Endothelial cell of umbilical vein (primary cell): ENCODE measurements around the gene GPRC5D. TPM values are rescaled to one million over a fixed set of nuclear protein-coding genes. Genes with fewer than 3 reads are reported as not detected.

ENCODE experiments used
- BruUV-seq: library from RNA; stranded (reverse); fragments of 400-500 nt; replicated peaks from 2 replicates; lab custom pipeline; 2021; lab: Mats Ljungman, UMichigan
- CTCF ChIA-PET: fragments of 300-600, 350-600 bp; sonication (Branson Sonifier 250); formaldehyde crosslinking; loops from one replicate; lab custom pipeline; 2021; ENCODE audit warnings: antibody characterized with exemption, inconsistent platforms; lab: Charles Lee
- POLR2A ChIA-PET: fragments of 300-600, 350-600 bp; sonication (Branson Sonifier 250); formaldehyde crosslinking; loops from one replicate; lab custom pipeline; 2021; ENCODE audit warnings: antibody characterized with exemption, inconsistent platforms; lab: Charles Lee
- DNase-seq: peaks from one replicate; pipeline ENCODE4 v3.0.0-alpha.2; 2011; ENCODE audit warnings: low read depth, low spot score
- FAIRE-seq: peaks from 2 replicates; lab custom pipeline; 2011; peaks lifted over from hg19 to GRCh38; lab: Jason Lieb, UNC
- H2AFZ ChIP-seq: 2 replicates; pipeline ENCODE4 v1.6.0; 2012; ENCODE audit warnings: low read depth, low read length, control low read depth, inconsistent platforms
- H3K27ac ChIP-seq: 2 replicates; pipeline ENCODE4 v1.5.1; 2011; ENCODE audit warnings: low read depth, mild to moderate bottlenecking, control low read depth, low read length, moderate library complexity; ENCODE audit not compliant: insufficient read depth
- H3K27me3 ChIP-seq, 2 experiments: 2 replicates each; pipeline versions ENCODE4 v1.6.0 to v1.6.1; 2011; ENCODE audit warnings: low read length in 2 of 2, mixed read lengths in 1 of 2; ENCODE audit not compliant: control insufficient read depth in 2 of 2, insufficient read depth in 2 of 2
- H3K36me3 ChIP-seq, 2 experiments: 2 replicates in 1 of 2; 3 replicates in 1 of 2; pipeline ENCODE4 v1.5.1; 2011; ENCODE audit warnings: low read length in 2 of 2, mild to moderate bottlenecking in 1 of 2, moderate library complexity in 1 of 2; ENCODE audit not compliant: control insufficient read depth in 2 of 2, insufficient read depth in 2 of 2; ENCODE audit errors: extremely low read depth in 1 of 2
- H3K4me1 ChIP-seq: 3 replicates; pipeline ENCODE4 v1.5.1; 2011; ENCODE audit warnings: mild to moderate bottlenecking, low read length; ENCODE audit not compliant: control insufficient read depth, insufficient read depth; ENCODE audit errors: extremely low read depth
- H3K4me2 ChIP-seq: 2 replicates; pipeline ENCODE4 v1.6.1; 2011; ENCODE audit warnings: low read length, control low read depth, mixed read lengths; ENCODE audit not compliant: insufficient read depth
- H3K4me3 ChIP-seq, 3 experiments: fragments of 200-600 bp in 1 of 3; sonication (generic), shearing (Covaris generic) in 1 of 3; replicated peaks in 1 of 3; 2 replicates each; pipeline ENCODE4 v1.5.1; 2011 to 2016; ENCODE audit warnings: control low read depth in 3 of 3, low read length in 3 of 3, mild to moderate bottlenecking in 2 of 3, inconsistent platforms in 1 of 3, low read depth in 1 of 3, moderate library complexity in 1 of 3; ENCODE audit not compliant: insufficient read depth in 1 of 3
- H3K79me2 ChIP-seq: 2 replicates; pipeline ENCODE4 v1.6.0; 2012; ENCODE audit warnings: low read length, inconsistent platforms; ENCODE audit not compliant: control insufficient read depth, insufficient read depth
- H3K9ac ChIP-seq: replicated peaks from 2 replicates; pipeline ENCODE3; 2011; ENCODE audit warnings: low read length, control low read depth; ENCODE audit not compliant: insufficient read depth; ENCODE audit errors: extremely low read depth
- H3K9me1 ChIP-seq: replicated peaks from 3 replicates; pipeline ENCODE4 v1.6.0; 2011; ENCODE audit warnings: mild to moderate bottlenecking, low read length; ENCODE audit not compliant: control insufficient read depth, insufficient read depth; ENCODE audit errors: extremely low read depth
- H3K9me3 ChIP-seq: replicated peaks from 2 replicates; pipeline ENCODE4 v1.5.1; 2012; ENCODE audit warnings: low read length, inconsistent platforms; ENCODE audit not compliant: control insufficient read depth, insufficient read depth
- H4K20me1 ChIP-seq: replicated peaks from 2 replicates; pipeline ENCODE3; 2011; ENCODE audit warnings: mild to moderate bottlenecking, low read length; ENCODE audit not compliant: control insufficient read depth, insufficient read depth; ENCODE audit errors: extremely low read depth
- EZH2 ChIP-seq: IDR thresholded peaks from 2 replicates; pipeline ENCODE4 v1.6.1; 2012; ENCODE audit warnings: borderline replicate concordance, low read depth, mild to moderate bottlenecking, moderate library complexity, low read length, inconsistent platforms; ENCODE audit not compliant: severe bottlenecking
- JUN ChIP-seq: IDR thresholded peaks from 2 replicates; pipeline ENCODE4 v1.6.1; 2011; ENCODE audit warnings: borderline replicate concordance, low read depth; ENCODE audit not compliant: insufficient read length, insufficient read depth
- MYC ChIP-seq: IDR thresholded peaks from one replicate; pipeline ENCODE4 v1.6.1; 2011; ENCODE audit warnings: mild to moderate bottlenecking, low read depth, low read length
- POLR2AphosphoS5 ChIP-seq: IDR thresholded peaks from 2 replicates; pipeline ENCODE4 v1.6.1; 2012; ENCODE audit warnings: low read depth, mild to moderate bottlenecking, control low read depth, low read length, moderate library complexity; ENCODE audit not compliant: insufficient read depth
- dilution Hi-C: fragments of 300-500 bp; cut with MboI; formaldehyde crosslinking; loops from one replicate; pipeline ENCODE4 v1.15.0; 2019; ENCODE audit warnings: low sequenced_read_pairs; ENCODE audit not compliant: extremely low pct_ligation_motif_present
- intact Hi-C: fragments of 100-400 bp; cut with micrococcal nuclease; formaldehyde crosslinking; loops from one replicate; pipeline ENCODE4 v1.10.0; 2022
- polyA plus RNA-seq, 4 experiments: library from polyadenylated mRNA; depleted of rRNA in 3 of 4; stranded (reverse) in 3 of 4; unstranded in 1 of 4; fragments of >200 nt; gene quantifications; 2 replicates each; pipeline versions ENCODE4 v1.2.1 to v1.2.3, GENCODE V29; 2011 to 2012; ENCODE audit warnings: missing spikeins in 1 of 4
- total RNA-seq: library from RNA; stranded (reverse); gene quantifications from 2 replicates; pipeline ENCODE4 v1.2.3, GENCODE V29; 2021
- TF ChIP-seq, protein P1 (sequence below): IDR thresholded peaks from 2 replicates; pipeline ENCODE4 v1.6.1; 2011; ENCODE audit not compliant: insufficient read depth, insufficient read length
- TF ChIP-seq, protein P2 (sequence below), 2 donors: IDR thresholded peaks; 1 replicate in 1 of 2; 2 replicates in 1 of 2; pipeline ENCODE4 v1.5.1; 2011; ENCODE audit warnings: low read length in 2 of 2, mild to moderate bottlenecking in 2 of 2, moderate library complexity in 2 of 2, control low read depth in 1 of 2, inconsistent platforms in 1 of 2, low read depth in 1 of 2; ENCODE audit not compliant: insufficient read depth in 1 of 2; ENCODE audit errors: extremely low read depth in 1 of 2

GPRC5D gene
- total and polyA plus RNA-seq, 2 donors (not counting 3 experiments of a cell fraction or from before 2014, with no cell fraction given) = not detected

DNA sequence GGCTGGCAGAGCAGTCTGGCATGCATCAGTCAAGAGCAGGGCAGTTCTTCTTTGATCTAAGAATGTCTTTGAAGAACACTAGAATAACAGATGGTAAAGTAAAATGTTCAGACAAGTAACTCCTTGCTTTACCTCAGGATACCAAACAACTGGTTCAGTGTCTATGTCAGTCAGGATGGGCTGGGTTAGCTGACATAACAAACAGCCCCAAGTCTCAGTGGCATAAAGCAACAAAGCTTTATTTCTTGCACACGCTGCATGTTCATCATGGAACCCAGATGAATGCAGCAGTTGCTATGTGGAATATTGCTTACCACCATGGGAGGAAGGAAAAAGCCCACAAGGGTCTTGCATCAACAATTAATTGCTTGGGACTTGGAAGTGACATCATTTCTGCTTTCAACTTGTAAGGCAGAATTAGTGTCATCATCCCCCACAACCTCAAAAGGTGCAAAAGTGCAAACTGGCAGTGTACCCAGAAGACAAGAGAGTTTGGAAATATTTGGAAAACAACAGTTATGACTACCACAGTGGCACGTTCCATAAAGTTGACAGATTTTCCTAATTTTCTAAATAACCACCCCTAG, 21.2 kb downstream of the GPRC5D start:
- H3K27me3 ChIP-seq = no peaks in the 10 kb centered on the region
- H3K4me2 ChIP-seq = no peak overlapping the region
- FAIRE-seq (no peak), DNase-seq (no peak)
- no peaks in the 10 kb centered on the region for H3K9me1 ChIP-seq
- H3K4me1 ChIP-seq = peaks cover 5% of the 10 kb centered on the region
- H3K27ac ChIP-seq = no peak overlapping the region
- no peak for TF ChIP-seq EZH2
- TF ChIP-seq, protein P1, sequence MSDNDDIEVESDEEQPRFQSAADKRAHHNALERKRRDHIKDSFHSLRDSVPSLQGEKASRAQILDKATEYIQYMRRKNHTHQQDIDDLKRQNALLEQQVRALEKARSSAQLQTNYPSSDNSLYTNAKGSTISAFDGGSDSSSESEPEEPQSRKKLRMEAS = no peak
- no peak for TF ChIP-seq JUN
- TF ChIP-seq, protein P2, sequence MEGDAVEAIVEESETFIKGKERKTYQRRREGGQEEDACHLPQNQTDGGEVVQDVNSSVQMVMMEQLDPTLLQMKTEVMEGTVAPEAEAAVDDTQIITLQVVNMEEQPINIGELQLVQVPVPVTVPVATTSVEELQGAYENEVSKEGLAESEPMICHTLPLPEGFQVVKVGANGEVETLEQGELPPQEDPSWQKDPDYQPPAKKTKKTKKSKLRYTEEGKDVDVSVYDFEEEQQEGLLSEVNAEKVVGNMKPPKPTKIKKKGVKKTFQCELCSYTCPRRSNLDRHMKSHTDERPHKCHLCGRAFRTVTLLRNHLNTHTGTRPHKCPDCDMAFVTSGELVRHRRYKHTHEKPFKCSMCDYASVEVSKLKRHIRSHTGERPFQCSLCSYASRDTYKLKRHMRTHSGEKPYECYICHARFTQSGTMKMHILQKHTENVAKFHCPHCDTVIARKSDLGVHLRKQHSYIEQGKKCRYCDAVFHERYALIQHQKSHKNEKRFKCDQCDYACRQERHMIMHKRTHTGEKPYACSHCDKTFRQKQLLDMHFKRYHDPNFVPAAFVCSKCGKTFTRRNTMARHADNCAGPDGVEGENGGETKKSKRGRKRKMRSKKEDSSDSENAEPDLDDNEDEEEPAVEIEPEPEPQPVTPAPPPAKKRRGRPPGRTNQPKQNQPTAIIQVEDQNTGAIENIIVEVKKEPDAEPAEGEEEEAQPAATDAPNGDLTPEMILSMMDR (IDR thresholded peaks at IDR 0.05; ENCODE audit: extremely low read depth in 1 of 2, insufficient read depth in 1 of 2, low read depth in 1 of 2, low read length in 2 of 2) = no peak
- TF ChIP-seq MYC = no peak
- no peak for TF ChIP-seq POLR2AphosphoS5
- H4K20me1 ChIP-seq = no peaks in the 10 kb centered on the region
- H2AFZ ChIP-seq = no peak overlapping the region
- POLR2A ChIA-PET = no interaction called here
- intact Hi-C loops = no loop called here
- no TSS peak for BruUV-seq
- no peaks in the 10 kb centered on the region for H3K79me2 ChIP-seq
- H3K9me3 ChIP-seq = no peaks in the 10 kb centered on the region
- H3K36me3 ChIP-seq = no peaks in the 10 kb centered on the region
- CTCF ChIA-PET = interaction anchor here (0.5 kb wide), 1 partner anchor 41 kb away, joined by 3 read pairs; no protein-coding TSS in a partner anchor
- H3K4me3 ChIP-seq = no peak overlapping the region
- dilution Hi-C loops = no loop called here
- H3K9ac ChIP-seq = no peak overlapping the region
